Stimulated activated effector memory CD8-positive, alpha-beta T cell treated with anti-CD3 and anti-CD28 coated beads, Interleukin-12 subunit alpha, Interleukin-12 subunit beta, amount 100 ng/mL, for 72 hours (primary cell): ENCODE results near the gene KANK3.
A peak's percentile ranks its signal among the peaks of the same experiment; 100 is the strongest.
"Not testable (repeated sequence)": the region's sequence is repeated elsewhere in the genome, so short reads cannot be mapped to it uniquely, and the experiment has no call there.

Source experiments
- ATAC-seq: fragments of 150-1000 bp; cut with Tn5 transposase; 2 replicates; pipeline ENCODE4 v1.10.0; 2021
- DNase-seq, 2 donors: peaks; one replicate each; pipeline ENCODE4 v3.0.0; 2021 to 2022; ENCODE audit warnings: low spot score in 2 of 2
- H3K27ac Mint-ChIP-seq: one replicate; pipeline ENCODE4 v1.8.0; 2022; ENCODE audit warnings: mild to moderate bottlenecking, mixed read lengths
- H3K36me3 Mint-ChIP-seq: one replicate; pipeline ENCODE4 v1.8.0; 2022; ENCODE audit warnings: mild to moderate bottlenecking, mixed read lengths
- H3K4me1 Mint-ChIP-seq: one replicate; pipeline ENCODE4 v1.8.0; 2022; ENCODE audit warnings: mixed read lengths
- H3K4me3 Mint-ChIP-seq: one replicate; pipeline ENCODE4 v1.8.0; 2022; ENCODE audit warnings: mild to moderate bottlenecking, mixed read lengths
- H3K9me3 Mint-ChIP-seq: one replicate; pipeline ENCODE4 v1.8.0; 2022; ENCODE audit warnings: mixed read lengths

KANK3 gene

GRCh38 chr19:8376373-8376974 lies 33.4 kb upstream of the KANK3 start:
- not testable (repeated sequence) for ATAC-seq, H3K9me3 Mint-ChIP-seq, DNase-seq, H3K4me3 Mint-ChIP-seq, H3K27ac Mint-ChIP-seq, H3K4me1 Mint-ChIP-seq
- peaks cover 20% of the 10 kb centered on the region for H3K36me3 Mint-ChIP-seq

- not testable (repeated sequence) for H3K27ac Mint-ChIP-seq, H3K9me3 Mint-ChIP-seq, ATAC-seq, H3K4me3 Mint-ChIP-seq, H3K4me1 Mint-ChIP-seq, DNase-seq
- H3K36me3 Mint-ChIP-seq: peaks cover 27% of the 10 kb centered on the region
These were observed 32.7 kb upstream of the KANK3 start for GRCh38 chr19:8375766-8376165.

GRCh38 chr19:8373867-8374813 lies 31.1 kb upstream of the KANK3 start:
- H3K9me3 Mint-ChIP-seq: no peaks in the 10 kb centered on the region
- DNase-seq: no peak
- H3K27ac Mint-ChIP-seq: no peak overlapping the region
- no peak overlapping the region for H3K4me3 Mint-ChIP-seq
- H3K36me3 Mint-ChIP-seq: peaks cover 43% of the 10 kb centered on the region
- peak; percentile 40 for ATAC-seq
- H3K4me1 Mint-ChIP-seq: peaks cover 7% of the 10 kb centered on the region

DNA sequence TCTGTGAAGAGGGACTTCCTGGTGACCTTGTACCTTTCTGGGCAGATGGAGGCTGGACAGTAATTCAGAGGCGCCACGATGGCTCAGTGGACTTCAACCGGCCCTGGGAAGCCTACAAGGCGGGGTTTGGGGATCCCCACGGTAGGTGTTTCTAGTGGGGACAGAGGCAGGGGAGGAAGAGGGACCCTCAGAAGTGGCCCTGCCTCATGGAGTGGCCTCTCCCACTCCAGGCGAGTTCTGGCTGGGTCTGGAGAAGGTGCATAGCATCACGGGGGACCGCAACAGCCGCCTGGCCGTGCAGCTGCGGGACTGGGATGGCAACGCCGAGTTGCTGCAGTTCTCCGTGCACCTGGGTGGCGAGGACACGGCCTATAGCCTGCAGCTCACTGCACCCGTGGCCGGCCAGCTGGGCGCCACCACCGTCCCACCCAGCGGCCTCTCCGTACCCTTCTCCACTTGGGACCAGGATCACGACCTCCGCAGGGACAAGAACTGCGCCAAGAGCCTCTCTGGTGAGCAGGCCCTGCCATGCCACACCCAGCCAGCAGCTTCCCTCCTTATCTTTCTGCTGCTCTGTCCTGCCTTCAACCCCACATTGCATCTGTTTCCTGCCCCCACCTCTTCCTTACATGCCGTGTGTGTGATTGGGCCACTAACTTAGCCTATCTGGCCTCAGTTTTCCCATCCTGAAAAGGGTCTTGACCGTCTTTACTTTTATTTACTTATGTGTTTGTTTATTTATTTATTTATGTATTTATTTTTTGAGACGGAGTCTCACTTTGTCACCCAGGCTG lies 28.1 kb upstream of the KANK3 start:
- no peak for ATAC-seq
- no peak overlapping the region for H3K27ac Mint-ChIP-seq
- peaks cover 17% of the 10 kb centered on the region for H3K4me1 Mint-ChIP-seq
- H3K9me3 Mint-ChIP-seq: no peaks in the 10 kb centered on the region
- peaks cover 73% of the 10 kb centered on the region for H3K36me3 Mint-ChIP-seq
- no peak for DNase-seq
- H3K4me3 Mint-ChIP-seq: no peak overlapping the region

- DNase-seq (no peak), ATAC-seq (no peak)
- Mint-ChIP-seq H3K4me3 (no peak overlapping the region), H3K4me1 (peaks cover 17% of the 10 kb centered on the region), H3K9me3 (no peaks in the 10 kb centered on the region), H3K27ac (no peak overlapping the region), H3K36me3 (peaks cover 81% of the 10 kb centered on the region)
These were observed 27.3 kb upstream of the KANK3 start for GRCh38 chr19:8370176-8371010.

DNA sequence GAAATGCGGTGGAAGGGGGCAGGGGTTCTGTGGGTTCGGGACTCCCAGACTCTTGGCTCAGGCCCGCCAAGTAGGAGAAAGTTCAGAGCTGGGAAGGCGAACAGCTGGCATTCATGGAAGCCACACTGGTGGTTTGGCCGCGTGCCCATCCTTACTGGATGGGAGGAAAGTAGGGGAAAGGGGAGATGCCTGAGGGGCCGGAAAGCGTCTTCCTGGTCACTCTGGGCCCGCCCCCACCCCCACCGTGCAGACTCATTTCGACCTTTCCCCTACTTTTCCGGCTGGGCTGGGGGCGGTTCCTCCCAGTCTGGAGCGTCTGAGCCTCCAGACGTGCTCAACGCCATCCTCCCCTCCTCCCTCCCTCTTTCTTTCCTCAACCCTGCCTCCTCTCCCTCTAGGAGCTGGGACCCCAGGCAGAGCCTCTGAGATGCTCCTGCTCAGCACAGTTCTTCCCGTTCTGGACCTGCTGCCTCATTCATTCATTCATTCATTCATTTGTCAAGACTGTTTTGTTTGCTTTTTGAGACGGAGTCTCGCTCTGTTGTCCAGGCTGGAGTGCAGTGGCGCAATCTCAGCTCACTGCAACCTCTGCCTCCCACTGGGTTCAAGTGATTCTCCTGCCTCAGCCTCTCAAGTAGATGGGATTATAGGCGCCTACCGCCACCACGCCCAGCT lies 24.4 kb upstream of the KANK3 start:
- DNase-seq: no peak

DNA sequence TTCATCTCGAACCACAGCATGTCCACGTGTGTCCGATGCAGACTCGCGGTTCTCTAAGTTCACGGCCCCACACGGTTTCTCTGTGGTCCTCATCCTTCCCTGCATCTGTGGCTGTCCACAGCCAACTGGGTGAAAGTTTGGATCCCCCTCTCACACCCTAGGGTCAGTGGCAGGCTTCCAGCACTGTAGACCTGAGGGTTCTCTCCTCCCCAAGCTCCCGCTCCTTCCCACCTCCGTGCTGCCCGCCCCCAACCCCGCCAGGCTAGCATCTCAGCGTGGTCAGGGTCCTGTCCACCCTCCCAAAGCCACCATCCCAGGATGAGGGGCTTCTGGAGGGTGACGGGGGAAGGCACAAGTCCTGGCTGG lies 23.9 kb upstream of the KANK3 start:
- no peak for ATAC-seq
- H3K9me3 Mint-ChIP-seq: no peaks in the 10 kb centered on the region
- H3K36me3 Mint-ChIP-seq: peaks cover 83% of the 10 kb centered on the region
- H3K4me1 Mint-ChIP-seq: peaks cover 30% of the 10 kb centered on the region
- no peak overlapping the region for H3K27ac Mint-ChIP-seq
- DNase-seq: no peak
- H3K4me3 Mint-ChIP-seq: peak overlapping the region; percentile 94

More for the DNA sequence above, 24.4 kb upstream of the KANK3 start:
- no peak overlapping the region for H3K27ac Mint-ChIP-seq
- peaks cover 26% of the 10 kb centered on the region for H3K4me1 Mint-ChIP-seq
- H3K9me3 Mint-ChIP-seq: no peaks in the 10 kb centered on the region
- peaks cover 88% of the 10 kb centered on the region for H3K36me3 Mint-ChIP-seq
- H3K4me3 Mint-ChIP-seq: peak overlapping the region; percentile 94
- ATAC-seq: no peak

DNA sequence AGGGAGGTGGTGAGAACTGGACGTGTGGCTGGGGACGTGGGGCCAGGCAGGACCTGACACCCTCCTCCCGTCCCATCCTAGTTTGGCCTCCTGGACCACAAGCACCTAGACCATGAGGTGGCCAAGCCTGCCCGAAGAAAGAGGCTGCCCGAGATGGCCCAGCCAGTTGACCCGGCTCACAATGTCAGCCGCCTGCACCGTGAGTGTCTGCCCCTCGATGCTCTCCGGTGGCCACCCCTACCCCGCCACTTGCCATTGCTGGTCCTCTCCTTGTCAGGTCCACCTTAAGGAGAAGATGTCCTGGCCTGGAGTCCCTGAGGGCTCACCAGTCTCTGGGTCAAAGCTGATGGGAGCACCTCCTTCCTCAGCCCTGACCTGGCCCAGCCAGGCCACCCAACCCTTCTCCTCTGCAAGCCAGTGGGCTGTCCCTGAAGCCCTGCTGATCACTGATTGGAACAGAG lies 23.1 kb upstream of the KANK3 start:
- no peaks in the 10 kb centered on the region for H3K9me3 Mint-ChIP-seq
- H3K4me3 Mint-ChIP-seq: peak overlapping the region; percentile 94
- H3K4me1 Mint-ChIP-seq: peaks cover 36% of the 10 kb centered on the region
- ATAC-seq (no peak), DNase-seq (no peak)
- H3K36me3 Mint-ChIP-seq: peaks cover 75% of the 10 kb centered on the region
- no peak overlapping the region for H3K27ac Mint-ChIP-seq

DNA sequence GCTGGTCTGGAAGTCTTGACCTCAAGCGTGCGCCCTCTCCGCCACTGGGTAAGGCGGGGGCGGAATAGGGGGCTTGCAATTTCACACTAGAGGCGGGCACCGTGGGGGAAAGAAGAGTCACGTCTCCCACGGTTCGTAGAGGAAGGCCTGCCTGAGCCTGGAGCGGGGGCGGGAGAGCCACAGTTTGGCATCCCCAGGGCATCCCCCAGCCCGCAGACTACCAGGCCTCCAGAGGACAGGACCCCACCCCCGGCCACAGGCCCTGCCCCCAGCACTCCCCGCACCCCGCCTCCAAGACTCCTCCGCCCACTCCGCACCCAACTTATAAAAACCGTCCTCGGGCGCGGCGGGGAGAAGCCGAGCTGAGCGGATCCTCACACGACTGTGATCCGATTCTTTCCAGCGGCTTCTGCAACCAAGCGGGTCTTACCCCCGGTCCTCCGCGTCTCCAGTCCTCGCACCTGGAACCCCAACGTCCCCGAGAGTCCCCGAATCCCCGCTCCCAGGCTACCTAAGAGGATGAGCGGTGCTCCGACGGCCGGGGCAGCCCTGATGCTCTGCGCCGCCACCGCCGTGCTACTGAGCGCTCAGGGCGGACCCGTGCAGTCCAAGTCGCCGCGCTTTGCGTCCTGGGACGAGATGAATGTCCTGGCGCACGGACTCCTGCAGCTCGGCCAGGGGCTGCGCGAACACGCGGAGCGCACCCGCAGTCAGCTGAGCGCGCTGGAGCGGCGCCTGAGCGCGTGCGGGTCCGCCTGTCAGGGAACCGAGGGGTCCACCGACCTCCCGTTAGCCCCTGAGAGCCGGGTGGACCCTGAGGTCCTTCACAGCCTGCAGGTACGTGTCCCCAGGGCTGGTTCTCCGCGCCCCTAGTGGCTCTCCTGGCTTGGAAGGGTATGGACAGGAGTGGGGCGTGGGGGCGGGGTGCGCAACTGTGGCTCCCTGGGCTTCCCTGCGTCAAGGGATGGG lies 21.0 kb upstream of the KANK3 start, which contains the start of gene ANGPTL4:
Gene ANGPTL4 (plus strand): TSS at position 353 of the 969 bp plus-strand sequence. CDS start 167 bp downstream, at position 520.
- peaks cover 36% of the 10 kb centered on the region for H3K4me1 Mint-ChIP-seq
- H3K36me3 Mint-ChIP-seq: peaks cover 54% of the 10 kb centered on the region
- H3K27ac Mint-ChIP-seq: peak within 1 kb of the TSS; percentile 96
- H3K9me3 Mint-ChIP-seq: no peaks in the 10 kb centered on the region
- ATAC-seq: peak; percentile 92
- peak within 1 kb of the TSS; percentile 94 for H3K4me3 Mint-ChIP-seq
- DNase-seq: peak; percentile 68 to 76

DNA sequence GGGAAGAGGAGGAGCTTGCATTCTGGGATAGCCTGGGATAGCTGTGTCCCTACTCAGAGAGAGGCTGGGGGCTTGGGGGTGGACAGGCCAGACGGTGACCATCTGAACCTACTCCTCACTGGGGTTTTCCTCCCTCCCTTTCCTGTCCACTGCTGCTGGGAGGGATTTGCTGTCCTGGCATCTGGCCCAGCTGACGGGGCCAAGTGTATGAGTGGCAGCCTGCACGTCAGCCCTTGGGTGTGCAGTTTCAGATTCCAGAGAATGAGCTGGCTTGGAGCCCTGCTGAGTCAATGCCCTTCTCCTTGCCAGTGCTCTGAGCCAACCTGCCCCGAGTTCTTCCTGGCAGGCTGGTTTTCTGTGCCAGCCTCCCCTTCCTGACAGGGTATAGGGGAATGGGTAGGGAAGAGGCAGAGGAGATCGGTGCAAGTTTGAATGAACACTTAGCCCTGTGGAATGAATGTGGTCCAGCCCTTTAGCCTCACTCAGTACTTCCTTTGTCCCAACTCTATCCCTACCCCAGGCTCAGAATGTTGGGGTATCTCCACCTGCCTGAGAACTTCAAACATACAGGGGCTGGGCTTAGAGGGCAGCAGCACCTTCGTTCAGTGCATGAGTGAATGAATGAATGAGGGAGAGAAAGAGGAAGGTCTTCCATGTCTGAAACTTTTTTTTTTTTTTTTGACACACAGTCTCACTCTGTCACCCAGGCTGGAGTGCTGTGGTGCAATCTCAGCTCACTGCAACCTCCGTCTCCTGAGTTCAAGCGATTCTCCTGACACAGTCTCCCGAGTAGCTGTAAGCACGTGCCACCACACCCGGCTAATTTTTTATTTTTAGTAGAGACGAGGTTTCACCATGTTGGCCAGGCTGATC lies 19.1 kb upstream of the KANK3 start:
- Mint-ChIP-seq H3K9me3 (no peaks in the 10 kb centered on the region), H3K4me3 (peak overlapping the region; percentile 94), H3K27ac (no peak overlapping the region), H3K4me1 (peaks cover 28% of the 10 kb centered on the region), H3K36me3 (peaks cover 35% of the 10 kb centered on the region)
- DNase-seq (no peak), ATAC-seq (peak; percentile 72)

GRCh38 chr19:8360196-8360595 lies 17.1 kb upstream of the KANK3 start:
- Mint-ChIP-seq H3K36me3 (peaks cover 15% of the 10 kb centered on the region), H3K4me3 (no peak overlapping the region), H3K9me3 (peaks cover 4% of the 10 kb centered on the region), H3K27ac (no peak overlapping the region), H3K4me1 (peaks cover 29% of the 10 kb centered on the region)
- no peak for ATAC-seq
- no peak for DNase-seq

DNA sequence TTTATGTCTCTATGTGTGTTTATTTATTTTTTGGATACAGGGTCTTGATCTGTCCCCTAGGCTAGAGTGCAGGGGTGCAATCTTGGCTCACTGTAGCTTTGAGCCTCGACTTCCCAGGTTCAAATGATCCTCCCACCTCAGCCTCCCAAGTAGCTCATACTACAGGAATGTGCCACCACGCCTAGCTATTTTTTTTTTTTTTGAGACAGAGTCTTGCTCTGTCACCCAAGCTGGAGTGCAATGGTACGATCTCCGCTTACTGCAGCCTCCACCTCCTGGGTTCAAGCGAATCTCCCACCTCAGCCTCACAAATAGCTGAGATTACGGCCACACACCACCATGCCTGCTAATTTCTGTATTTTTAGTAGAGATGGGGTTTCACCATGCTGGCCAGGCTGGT lies 15.9 kb upstream of the KANK3 start:
- Mint-ChIP-seq H3K4me3 (no peak overlapping the region), H3K27ac (no peak overlapping the region), H3K4me1 (peaks cover 29% of the 10 kb centered on the region), H3K36me3 (peaks cover 4% of the 10 kb centered on the region), H3K9me3 (peaks cover 4% of the 10 kb centered on the region)
- DNase-seq (no peak), ATAC-seq (no peak)
